Mesenchymal stem cell (in vitro differentiated cells and primary cell): ENCODE data around the gene EIF5AL1.

Experiments
- DNase-seq: peaks from one replicate; pipeline ENCODE4 v3.0.0-alpha.2; 2013
- H2AFZ ChIP-seq: one replicate; pipeline ENCODE4 v1.6.1; 2013; ENCODE audit warnings: low read depth, mild to moderate bottlenecking, control low read depth, inconsistent platforms, low read length, moderate library complexity
- H2AK5ac ChIP-seq: 2 replicates; pipeline ENCODE4 v1.6.1; 2013; ENCODE audit warnings: low read length, moderate library complexity, mild to moderate bottlenecking, inconsistent platforms; ENCODE audit not compliant: severe bottlenecking
- H2BK120ac ChIP-seq: one replicate; pipeline ENCODE4 v1.6.1; 2013; ENCODE audit warnings: low read depth, mild to moderate bottlenecking, inconsistent platforms, low read length, moderate library complexity
- H2BK12ac ChIP-seq, 2 experiments: one replicate each; pipeline ENCODE4 v1.6.1; 2013; ENCODE audit warnings: inconsistent platforms in 2 of 2, low read length in 2 of 2, mild to moderate bottlenecking in 2 of 2, moderate library complexity in 2 of 2, control low read depth in 1 of 2
- H2BK15ac ChIP-seq: one replicate; pipeline ENCODE4 v1.6.1; 2013; ENCODE audit warnings: mild to moderate bottlenecking, low read depth, inconsistent platforms; ENCODE audit not compliant: poor library complexity, severe bottlenecking
- H2BK5ac ChIP-seq: 2 replicates; pipeline ENCODE4 v1.6.1; 2013; ENCODE audit warnings: low read depth, mild to moderate bottlenecking, low read length, control low read depth, inconsistent platforms; ENCODE audit not compliant: poor library complexity, severe bottlenecking
- H3K14ac ChIP-seq, 2 experiments: one replicate each; pipeline ENCODE4 v1.6.1; 2013; ENCODE audit warnings: inconsistent platforms in 2 of 2, low read length in 2 of 2, control low read depth in 1 of 2, mild to moderate bottlenecking in 1 of 2, moderate library complexity in 1 of 2
- H3K18ac ChIP-seq, 2 experiments: one replicate each; pipeline ENCODE4 v1.6.1; 2013; ENCODE audit warnings: inconsistent platforms in 2 of 2, low read length in 2 of 2, control low read depth in 1 of 2, low read depth in 1 of 2, mild to moderate bottlenecking in 1 of 2
- H3K23ac ChIP-seq, 2 experiments: one replicate each; pipeline ENCODE4 v1.6.1; 2013; ENCODE audit warnings: inconsistent platforms in 2 of 2, low read length in 2 of 2, mild to moderate bottlenecking in 2 of 2, moderate library complexity in 2 of 2, control low read depth in 1 of 2
- H3K27ac ChIP-seq: 2 replicates; pipeline ENCODE4 v1.5.1; 2013; ENCODE audit warnings: mild to moderate bottlenecking, moderate library complexity, low read length, control low read depth, inconsistent platforms; ENCODE audit not compliant: poor library complexity, severe bottlenecking
- H3K27me3 ChIP-seq, 2 experiments: 2 replicates each; pipeline versions ENCODE4 v1.6.1 to v1.7.0; 2013; ENCODE audit warnings: low read length in 2 of 2, mild to moderate bottlenecking in 2 of 2, moderate library complexity in 2 of 2, control low read depth in 1 of 2, inconsistent platforms in 1 of 2; ENCODE audit not compliant: control insufficient read depth in 1 of 2, insufficient read depth in 1 of 2
- H3K36me3 ChIP-seq, 2 experiments: 2 replicates each; pipeline versions ENCODE4 v1.6.1 to v1.7.0; 2013; ENCODE audit warnings: low read length in 2 of 2, control low read depth in 1 of 2, inconsistent platforms in 1 of 2, low read depth in 1 of 2, mild to moderate bottlenecking in 1 of 2; ENCODE audit not compliant: insufficient read depth in 2 of 2, control insufficient read depth in 1 of 2
- H3K4ac ChIP-seq, 2 experiments: one replicate each; pipeline ENCODE4 v1.6.1; 2013; ENCODE audit warnings: inconsistent platforms in 2 of 2, low read length in 2 of 2, mild to moderate bottlenecking in 2 of 2, moderate library complexity in 2 of 2, control low read depth in 1 of 2, low read depth in 1 of 2
- H3K4me1 ChIP-seq: 2 replicates; pipeline ENCODE4 v1.6.1; 2013; ENCODE audit warnings: low read depth, low read length, control low read depth; ENCODE audit not compliant: control insufficient read depth, insufficient read depth
- H3K4me2 ChIP-seq: 2 replicates; pipeline ENCODE4 v1.6.1; 2013; ENCODE audit warnings: low read length, mild to moderate bottlenecking, inconsistent platforms; ENCODE audit not compliant: poor library complexity, severe bottlenecking
- H3K4me3 ChIP-seq, 2 experiments: 2 replicates each; pipeline versions ENCODE4 v1.5.1 to v1.7.0; 2013; ENCODE audit warnings: low read length in 2 of 2, mild to moderate bottlenecking in 2 of 2, control low read depth in 1 of 2, low read depth in 1 of 2; ENCODE audit not compliant: insufficient read depth in 1 of 2
- H3K79me1 ChIP-seq: replicated peaks from 2 replicates; pipeline ENCODE4 v1.6.1; 2013; ENCODE audit warnings: mild to moderate bottlenecking, control low read depth, low read length, inconsistent platforms; ENCODE audit not compliant: poor library complexity, severe bottlenecking
- H3K9ac ChIP-seq: 2 replicates; pipeline ENCODE4 v1.7.0; 2013; ENCODE audit warnings: mild to moderate bottlenecking, low read length, moderate library complexity
- H3K9me3 ChIP-seq: 2 replicates; pipeline ENCODE4 v1.7.0; 2013; ENCODE audit warnings: mild to moderate bottlenecking, low read length; ENCODE audit not compliant: control insufficient read depth
- H4K8ac ChIP-seq: one replicate; pipeline ENCODE4 v1.6.1; 2013; ENCODE audit warnings: inconsistent platforms, mild to moderate bottlenecking, low read length, moderate library complexity
- H4K91ac ChIP-seq: one replicate; pipeline ENCODE4 v1.6.1; 2013; ENCODE audit warnings: mild to moderate bottlenecking, low read length, inconsistent platforms
- WGBS: methylation state at CpG from one replicate; pipeline ENCODE4 v1.1.7; 2013; ENCODE audit warnings: mixed read lengths; 5-methylcytosine and 5-hydroxymethylcytosine counted together

Gene EIF5AL1

DNA sequence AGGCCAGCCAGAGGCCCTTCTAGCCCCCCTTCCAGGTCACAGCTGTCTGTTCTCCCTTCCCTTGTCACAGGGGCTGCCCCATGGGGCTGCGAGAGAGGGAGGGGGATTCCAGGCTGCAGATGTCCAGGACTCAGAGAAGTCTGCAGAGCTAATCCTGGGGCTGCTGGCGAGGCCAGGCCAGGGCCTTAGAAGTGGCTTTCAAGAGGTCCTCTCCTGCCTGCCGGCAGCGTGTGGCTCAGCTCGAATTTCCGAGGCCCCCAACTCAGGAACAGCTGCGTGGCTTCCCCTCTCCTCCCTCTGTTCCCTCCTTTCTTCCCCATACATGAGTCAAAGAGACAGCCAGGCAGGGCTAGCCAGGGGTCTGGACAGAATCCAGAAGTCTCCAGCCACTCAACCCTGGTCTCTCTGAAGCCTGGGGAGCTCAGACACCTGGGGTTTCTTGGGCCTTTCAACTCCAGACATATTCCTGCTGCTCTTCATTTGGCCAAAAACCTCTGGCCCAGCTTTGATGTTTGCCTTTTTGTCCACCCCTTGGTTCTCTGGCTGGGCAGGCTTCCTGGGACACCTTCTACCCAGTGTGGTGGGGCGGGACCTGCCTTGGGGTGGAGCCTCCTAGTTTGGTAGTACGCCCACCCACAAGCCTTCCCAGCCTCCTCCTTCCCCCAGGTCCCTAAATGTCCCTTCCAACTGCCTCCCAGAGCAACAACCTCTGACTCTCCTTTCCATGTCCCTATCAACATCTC lies 21.8 kb upstream of the EIF5AL1 start:
- 31% methylated on average over 8 of the region's 9 CpGs for WGBS
- H3K79me1 ChIP-seq, result no peaks in the 10 kb centered on the region
- H3K23ac ChIP-seq, result no peak overlapping the region

DNA sequence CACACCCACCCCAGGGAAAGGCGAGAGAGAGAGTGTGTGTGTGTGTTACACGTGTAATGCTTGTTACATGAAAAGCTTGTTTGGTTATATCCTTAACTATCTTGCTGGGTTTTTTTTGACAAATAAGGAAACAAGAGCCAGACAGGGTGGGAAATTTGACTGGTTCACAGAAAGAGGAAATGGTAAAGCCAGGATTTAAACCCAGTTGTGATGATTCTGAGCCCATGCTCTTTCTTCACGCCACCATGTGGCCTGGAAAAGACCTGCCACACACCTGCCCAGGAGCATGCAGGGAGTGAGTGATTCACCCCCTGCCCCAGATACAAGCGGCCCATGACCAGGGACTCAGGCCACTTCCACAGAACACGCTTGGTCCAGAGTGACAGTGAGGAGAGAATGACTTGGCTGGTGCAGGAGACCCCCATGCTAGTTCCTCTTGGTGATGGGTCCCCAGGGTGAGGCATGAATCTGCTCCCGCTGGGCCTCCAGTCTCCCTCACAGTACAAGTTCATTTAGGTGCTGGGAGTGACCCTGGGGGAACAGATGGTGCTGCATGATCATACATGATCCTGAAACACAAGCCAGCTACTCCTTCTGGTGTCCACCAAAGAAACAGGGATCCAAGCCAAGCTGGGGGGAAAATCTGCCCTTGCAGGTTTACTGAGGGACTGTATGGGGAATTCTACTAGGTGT lies 21.0 kb upstream of the EIF5AL1 start:
- Histone ChIP-seq H2AK5ac (peak overlapping the region; percentile 23), H3K18ac (peak overlapping the region; percentile 35 to 64), H3K4me1 (peaks cover 18% of the 10 kb centered on the region), H3K27me3 (peaks cover 0 to 9% of the 10 kb centered on the region in 2 experiments), H2BK15ac (no peak overlapping the region), H2AFZ (no peak overlapping the region), H3K4ac (peak overlapping the region; percentile 2 to 44), H3K4me2 (no peak overlapping the region), H3K9me3 (no peaks in the 10 kb centered on the region), H3K9ac (no peak overlapping the region), H3K27ac (no peak overlapping the region), H2BK120ac (no peak overlapping the region), H3K14ac (peak overlapping the region in 1 of 2 experiments; percentile 56), H3K4me3 (no peak overlapping the region), H4K91ac (peak overlapping the region; percentile 71), H3K79me1 (no peaks in the 10 kb centered on the region), H4K8ac (peak overlapping the region; percentile 3), H2BK12ac (peak overlapping the region in 1 of 2 experiments; percentile 55), H3K36me3 (no peaks in the 10 kb centered on the region), H2BK5ac (no peak overlapping the region), H3K23ac (no peak overlapping the region)
- DNase-seq, result no peak
- 94% methylated on average over 5 of the region's 6 CpGs for WGBS

More for the DNA sequence above, 21.8 kb upstream of the EIF5AL1 start:
- Histone ChIP-seq H2BK5ac (no peak overlapping the region), H2AK5ac (peak overlapping the region; percentile 29), H4K91ac (peak overlapping the region; percentile 71), H4K8ac (peak overlapping the region; percentile 52), H3K4me2 (no peak overlapping the region), H2BK120ac (peak overlapping the region; percentile 11), H3K4ac (peak overlapping the region; percentile 44 to 84), H3K9ac (no peak overlapping the region), H3K14ac (peak overlapping the region in 1 of 2 experiments; percentile 56), H3K36me3 (no peaks in the 10 kb centered on the region), H2AFZ (peak overlapping the region; percentile 3), H3K9me3 (no peaks in the 10 kb centered on the region), H3K4me3 (no peak overlapping the region), H3K4me1 (peaks cover 18% of the 10 kb centered on the region), H3K27ac (no peak overlapping the region), H2BK15ac (peak overlapping the region; percentile 56), H3K27me3 (peaks cover 0 to 6% of the 10 kb centered on the region in 2 experiments), H3K18ac (peak overlapping the region; percentile 35 to 64), H2BK12ac (peak overlapping the region; percentile 18 to 44)
- DNase-seq, result peak; percentile 66

DNA sequence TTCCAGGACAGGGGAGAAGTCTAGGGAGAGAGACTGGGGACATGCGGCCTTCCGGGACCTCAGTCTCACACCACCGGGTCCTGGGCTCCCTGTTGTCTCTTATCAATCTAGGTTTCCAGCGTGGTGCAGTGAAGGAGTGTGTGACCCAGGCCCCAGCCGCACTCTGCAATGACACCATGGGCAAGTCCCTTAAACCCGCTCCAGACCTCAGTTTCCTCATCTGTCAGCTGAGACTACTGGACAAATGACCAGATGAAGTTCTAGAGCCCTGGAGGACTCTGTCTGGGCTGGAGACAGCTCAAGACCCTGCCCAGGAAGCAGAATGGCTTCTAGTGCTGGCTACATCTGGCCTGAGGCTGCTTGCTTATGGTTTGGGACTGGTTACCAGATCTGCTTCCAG lies 20.1 kb upstream of the EIF5AL1 start:
- H3K79me1 ChIP-seq, result no peaks in the 10 kb centered on the region
- H3K4me1 ChIP-seq, result peaks cover 18% of the 10 kb centered on the region
- H2AFZ ChIP-seq, result no peak overlapping the region
- no peak overlapping the region for H3K4me2 ChIP-seq
- no peak overlapping the region for H2BK15ac ChIP-seq
- no peak overlapping the region for H2BK120ac ChIP-seq
- DNase-seq, result no peak
- no peak overlapping the region for H2AK5ac ChIP-seq
- H3K18ac ChIP-seq, result no peak overlapping the region
- no peak overlapping the region for H3K23ac ChIP-seq
- H2BK5ac ChIP-seq, result no peak overlapping the region
- H4K8ac ChIP-seq, result no peak overlapping the region
- no peaks in the 10 kb centered on the region for H3K9me3 ChIP-seq
- H3K4me3 ChIP-seq, result no peak overlapping the region
- H3K27ac ChIP-seq, result no peak overlapping the region
- H4K91ac ChIP-seq, result no peak overlapping the region
- H3K14ac ChIP-seq, result no peak overlapping the region
- H3K4ac ChIP-seq, result no peak overlapping the region
- peaks cover 0 to 18% of the 10 kb centered on the region in 2 experiments for H3K27me3 ChIP-seq
- H3K36me3 ChIP-seq, result no peaks in the 10 kb centered on the region
- WGBS, result 97% methylated on average over 6 of the region's 6 CpGs
- H2BK12ac ChIP-seq, result no peak overlapping the region
- H3K9ac ChIP-seq, result no peak overlapping the region

DNA sequence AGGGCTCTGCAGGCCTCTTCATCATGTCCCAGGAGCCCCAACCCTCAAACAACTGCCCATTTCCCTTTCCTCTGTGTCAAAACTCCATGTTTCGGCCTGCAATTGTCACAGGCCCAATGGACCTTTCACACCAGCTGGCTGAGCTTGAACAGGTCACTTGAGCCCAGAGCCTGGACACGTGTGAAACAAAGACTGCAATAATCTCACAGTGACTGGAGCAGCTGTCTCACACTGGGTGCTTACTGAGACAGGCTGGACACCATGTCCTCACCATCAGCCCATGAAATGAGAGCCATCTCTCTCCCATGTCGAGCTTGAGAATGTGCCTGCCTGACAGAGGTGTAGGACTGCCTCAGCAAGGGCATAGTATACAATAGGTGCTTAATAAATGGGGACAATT lies 19.5 kb upstream of the EIF5AL1 start:
- Histone ChIP-seq H4K8ac (no peak overlapping the region), H3K79me1 (no peaks in the 10 kb centered on the region), H3K4me1 (peaks cover 14% of the 10 kb centered on the region), H2BK12ac (no peak overlapping the region), H3K27me3 (peaks cover 0 to 23% of the 10 kb centered on the region in 2 experiments), H3K4me2 (no peak overlapping the region), H3K9me3 (no peaks in the 10 kb centered on the region), H3K18ac (no peak overlapping the region), H2AK5ac (no peak overlapping the region), H2AFZ (no peak overlapping the region), H3K14ac (no peak overlapping the region), H4K91ac (no peak overlapping the region), H3K4me3 (no peak overlapping the region), H3K9ac (no peak overlapping the region), H3K27ac (no peak overlapping the region), H2BK15ac (no peak overlapping the region), H3K4ac (no peak overlapping the region), H2BK5ac (no peak overlapping the region), H3K36me3 (no peaks in the 10 kb centered on the region), H2BK120ac (no peak overlapping the region), H3K23ac (no peak overlapping the region)
- 59% methylated on average over 3 of the region's 3 CpGs for WGBS
- no peak for DNase-seq
